Mammary epithelial cell (primary cell): Measurements from ENCODE around the gene RASSF5.

ENCODE experiments used
- CTCF ChIP-seq, 2 donors: IDR thresholded peaks in 1 of 2; conservative IDR thresholded peaks in 1 of 2; 2 replicates each; pipeline ENCODE4 v1.5.1; 2011 to 2012; ENCODE audit warnings: inconsistent platforms in 2 of 2, low read length in 2 of 2, mild to moderate bottlenecking in 2 of 2, control low read depth in 1 of 2, low read depth in 1 of 2; ENCODE audit not compliant: insufficient read depth in 1 of 2; ENCODE audit errors: extremely low read depth in 1 of 2
- EZH2 ChIP-seq: IDR thresholded peaks from 2 replicates; pipeline ENCODE4 v1.6.1; 2012; ENCODE audit warnings: low read length, inconsistent platforms, borderline replicate concordance

DNA sequence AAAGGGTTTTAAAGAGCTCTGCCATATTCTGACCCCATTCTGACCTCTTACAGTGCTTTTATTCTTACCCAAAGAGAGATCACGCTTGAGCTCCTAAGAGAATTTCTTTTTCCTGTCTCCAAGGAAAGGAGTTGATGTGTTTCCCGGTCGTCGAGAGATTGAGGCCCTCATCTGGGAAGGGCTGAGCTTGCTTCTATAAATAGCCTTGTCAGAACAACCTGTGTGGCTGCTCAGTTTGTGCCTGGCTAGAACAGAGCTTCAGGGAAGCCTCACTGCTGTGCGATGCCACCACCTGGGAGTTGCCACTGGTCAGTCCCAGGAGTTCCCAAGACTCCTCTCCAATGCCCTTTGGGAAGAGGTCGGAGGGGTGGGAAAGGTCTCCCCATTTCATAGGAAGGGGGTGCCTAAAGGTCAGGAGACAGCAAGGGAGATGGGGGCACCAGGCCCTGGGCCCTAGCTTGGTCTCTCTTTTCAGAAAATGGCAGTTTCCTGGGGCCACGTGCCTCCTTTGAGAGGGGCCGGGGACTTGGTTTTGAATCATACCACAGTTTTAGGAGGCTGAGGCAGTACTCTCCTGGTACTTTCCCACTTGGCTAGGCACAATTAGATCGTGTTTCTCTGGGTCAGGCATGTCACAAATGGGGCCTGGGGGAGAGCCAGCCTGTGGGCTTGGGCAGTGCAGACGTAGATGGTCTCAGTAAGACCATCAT, 52.8 kb downstream of the RASSF5 start:
- TF ChIP-seq EZH2 = no peak
- no peak for TF ChIP-seq CTCF (conservative IDR thresholded peaks at IDR 0.05 in 1 of 2, IDR thresholded peaks at IDR 0.05 in 1 of 2; ENCODE audit: extremely low read depth in 1 of 2, insufficient read depth in 1 of 2, low read depth in 1 of 2, low read length in 2 of 2)
